Thoracic aorta (tissue), 2 donors: Measurements from ENCODE around the gene DUSP14. TPM values are rescaled to one million over a fixed set of nuclear protein-coding genes. Genes with fewer than 3 reads are reported as not detected.

Experiments used
- ATAC-seq: fragments of 150-250 bp; one replicate; pipeline ENCODE4 v1.8.0; 2017; ENCODE audit warnings: low read depth; ENCODE audit not compliant: insufficient number of reproducible peaks, low FRiP score
- DNase-seq: peaks from one replicate; pipeline ENCODE4 v3.0.0-alpha.2; 2020; ENCODE audit warnings: low spot score
- H3K27ac ChIP-seq, 2 donors: fragments of 200-600 bp; sonication (generic); 1 replicate in 1 of 2; 2 replicates in 1 of 2; pipeline ENCODE4 v1.5.1; 2016; ENCODE audit warnings: mild to moderate bottlenecking in 2 of 2, moderate library complexity in 2 of 2
- H3K27me3 ChIP-seq: fragments of 200-600 bp; sonication (generic); replicated peaks from 2 replicates; pipeline ENCODE4 v1.6.0; 2016; ENCODE audit warnings: mild to moderate bottlenecking; ENCODE audit not compliant: insufficient read depth
- H3K36me3 ChIP-seq: fragments of 200-600 bp; sonication (generic); one replicate; pipeline ENCODE4 v1.5.1; 2016
- H3K4me1 ChIP-seq, 2 donors: fragments of 200-600 bp; sonication (generic); 1 replicate in 1 of 2; 2 replicates in 1 of 2; pipeline versions ENCODE4 v1.5.1 to v1.6.0; 2016; ENCODE audit warnings: low read depth in 2 of 2, mild to moderate bottlenecking in 1 of 2; ENCODE audit not compliant: control insufficient read depth in 1 of 2
- H3K4me3 ChIP-seq: fragments of 200-600 bp; sonication (generic); 2 replicates; pipeline ENCODE4 v1.5.1; 2016; ENCODE audit warnings: mild to moderate bottlenecking
- H3K9me3 ChIP-seq: fragments of 200-600 bp; sonication (generic); 2 replicates; pipeline ENCODE4 v1.5.1; 2016
- CTCF ChIP-seq: fragments of 200-600 bp; sonication (generic); IDR thresholded peaks from one replicate; pipeline ENCODE4 v1.5.1; 2019; ENCODE audit warnings: antibody characterized with exemption
- total RNA-seq, 2 donors: library from RNA; depleted of rRNA; stranded (reverse); fragments of >200 nt; gene quantifications; one replicate each; pipeline versions ENCODE4 v1.1.0 to v1.2.3, GENCODE V29; 2016

Gene DUSP14
- total RNA-seq, 2 donors from 2014 or later, result 18.1 to 22.2 TPM

- peaks cover 18% of the 10 kb centered on the region for H3K36me3 ChIP-seq
- no peak overlapping the region for H3K27ac ChIP-seq
- H3K9me3 ChIP-seq, result no peaks in the 10 kb centered on the region
- no peak overlapping the region for H3K4me3 ChIP-seq
- no peaks in the 10 kb centered on the region for H3K4me1 ChIP-seq
- no peak for TF ChIP-seq CTCF
- H3K27me3 ChIP-seq, result no peaks in the 10 kb centered on the region
- DNase-seq (no peak), ATAC-seq (no peak)
Measured at GRCh38 chr17:37523715-37524219, 34.1 kb downstream of the DUSP14 start.

GRCh38 chr17:37527249-37527851, 37.7 kb downstream of the DUSP14 start:
- Histone ChIP-seq H3K4me3 (no peak overlapping the region), H3K36me3 (peaks cover 16% of the 10 kb centered on the region), H3K27me3 (no peaks in the 10 kb centered on the region), H3K9me3 (no peaks in the 10 kb centered on the region), H3K27ac (no peak overlapping the region), H3K4me1 (no peaks in the 10 kb centered on the region)
- peak; percentile 17 for TF ChIP-seq CTCF
- DNase-seq (no peak), ATAC-seq (no peak)

DNA sequence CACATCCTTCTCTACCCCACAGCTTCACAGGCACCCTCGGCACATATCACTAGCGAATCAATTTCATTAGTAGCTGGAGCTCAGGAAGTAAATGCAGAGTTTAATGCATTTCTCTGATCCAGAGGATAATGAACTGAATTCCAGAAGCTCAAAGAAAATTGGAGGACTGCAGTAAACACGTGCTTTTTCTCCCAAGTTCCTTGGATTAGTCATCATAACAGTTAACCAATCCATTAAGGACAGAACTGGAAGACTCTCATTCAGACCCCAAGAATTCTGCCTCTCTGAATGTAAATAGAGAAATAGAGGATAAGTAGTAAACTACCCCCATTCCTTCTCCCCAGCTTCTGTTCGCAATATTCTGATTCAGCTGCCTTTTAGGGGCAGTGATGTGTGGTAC, 40.7 kb downstream of the DUSP14 start:
- Histone ChIP-seq H3K9me3 (no peaks in the 10 kb centered on the region), H3K27me3 (no peaks in the 10 kb centered on the region), H3K27ac (no peak overlapping the region), H3K36me3 (peaks cover 15% of the 10 kb centered on the region), H3K4me3 (no peak overlapping the region), H3K4me1 (no peaks in the 10 kb centered on the region)
- no peak for DNase-seq
- no peak for ATAC-seq
- no peak for TF ChIP-seq CTCF

DNA sequence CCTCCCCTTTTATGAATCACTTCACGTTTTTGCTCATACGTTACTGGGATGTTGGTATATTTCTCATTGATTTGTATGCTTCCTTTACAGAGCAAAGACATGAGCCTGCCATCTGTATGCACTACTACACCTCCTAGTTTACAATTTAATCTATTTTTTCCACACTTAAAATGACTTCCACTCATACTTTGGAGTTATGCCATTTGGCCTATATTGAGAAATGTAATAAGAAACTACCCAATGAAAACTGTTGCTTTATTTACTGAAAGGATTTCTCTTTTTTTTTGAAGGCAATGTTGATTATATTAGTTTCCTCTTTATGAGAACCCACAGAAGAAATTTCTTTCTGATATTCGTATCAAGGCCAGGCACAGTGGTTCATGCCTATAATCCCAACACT, 43.1 kb downstream of the DUSP14 start:
- no peaks in the 10 kb centered on the region for H3K9me3 ChIP-seq
- no peak overlapping the region for H3K4me3 ChIP-seq
- no peak overlapping the region for H3K27ac ChIP-seq
- H3K4me1 ChIP-seq, result no peaks in the 10 kb centered on the region
- H3K36me3 ChIP-seq, result peaks cover 34% of the 10 kb centered on the region
- H3K27me3 ChIP-seq, result no peaks in the 10 kb centered on the region
- DNase-seq (no peak), ATAC-seq (no peak)
- TF ChIP-seq CTCF, result no peak

- ATAC-seq (no peak), DNase-seq (no peak)
- no peak for TF ChIP-seq CTCF
- no peak overlapping the region for H3K27ac ChIP-seq
- no peaks in the 10 kb centered on the region for H3K9me3 ChIP-seq
- no peak overlapping the region for H3K4me3 ChIP-seq
- H3K4me1 ChIP-seq, result no peaks in the 10 kb centered on the region
- peaks cover 65% of the 10 kb centered on the region for H3K36me3 ChIP-seq
- H3K27me3 ChIP-seq, result no peaks in the 10 kb centered on the region
Measured at GRCh38 chr17:37535906-37536305, 46.2 kb downstream of the DUSP14 start.
